Measurements from ENCODE around the gene BARX2. TPM values are rescaled to one million over a fixed set of nuclear protein-coding genes. Genes with fewer than 3 reads are reported as not detected.

Gene BARX2
- total RNA-seq, 3 donors from 2014 or later (not counting 1 experiment from before 2014, with no cell fraction given): not detected

DNA sequence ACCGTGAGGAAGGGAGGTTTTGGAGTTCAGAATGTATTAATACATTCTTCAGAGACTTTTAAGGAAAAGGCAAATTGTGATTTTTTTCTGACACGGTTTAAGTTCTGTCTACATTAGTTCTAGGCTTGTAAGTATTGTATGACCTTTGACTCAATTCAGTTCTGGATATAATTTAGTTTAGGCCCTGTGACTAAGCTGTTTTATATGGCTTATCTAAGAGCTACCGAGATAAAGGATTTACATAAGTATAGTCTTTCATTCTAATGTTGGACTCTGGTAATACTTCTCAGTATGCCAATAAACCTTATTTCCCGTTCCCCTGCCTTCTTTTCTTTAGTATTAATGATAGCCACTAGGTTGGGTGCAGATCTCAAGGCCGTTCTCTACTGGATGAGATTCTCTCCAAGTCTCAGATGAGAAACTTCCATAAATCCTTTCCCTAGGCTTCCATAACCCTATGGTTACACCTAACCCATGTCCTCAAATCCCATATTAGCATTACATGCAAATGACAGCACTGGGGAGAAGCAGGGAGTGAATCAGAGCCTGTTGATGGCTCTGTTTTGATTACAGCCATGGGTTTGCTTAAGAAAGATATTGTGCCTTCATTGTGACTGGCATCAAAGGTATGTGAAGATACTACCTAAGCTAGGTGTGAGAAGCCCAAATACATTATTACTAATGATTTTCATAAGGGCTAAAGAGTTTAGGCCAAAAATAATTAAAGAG, 38.7 kb downstream of the BARX2 start:
- Mint-ChIP-seq H3K4me1 (no peaks in the 10 kb centered on the region), H3K27me3 (ENCODE audit: low read depth in 2 of 2) (no peaks in the 10 kb centered on the region), H3K36me3 (no peaks in the 10 kb centered on the region), H3K27ac (no peak overlapping the region), H3K9me3 (no peaks in the 10 kb centered on the region), H3K4me3 (no peak overlapping the region)
- H3K9me3 ChIP-seq (ENCODE audit: control insufficient read depth, insufficient read depth, low read length): no peaks in the 10 kb centered on the region
- no peaks in the 10 kb centered on the region for H3K4me1 ChIP-seq (ENCODE audit: control insufficient read depth, insufficient read depth, low read length)
- intact Hi-C loops (cut with micrococcal nuclease): no loop called here
- TF ChIP-seq, protein P1, sequence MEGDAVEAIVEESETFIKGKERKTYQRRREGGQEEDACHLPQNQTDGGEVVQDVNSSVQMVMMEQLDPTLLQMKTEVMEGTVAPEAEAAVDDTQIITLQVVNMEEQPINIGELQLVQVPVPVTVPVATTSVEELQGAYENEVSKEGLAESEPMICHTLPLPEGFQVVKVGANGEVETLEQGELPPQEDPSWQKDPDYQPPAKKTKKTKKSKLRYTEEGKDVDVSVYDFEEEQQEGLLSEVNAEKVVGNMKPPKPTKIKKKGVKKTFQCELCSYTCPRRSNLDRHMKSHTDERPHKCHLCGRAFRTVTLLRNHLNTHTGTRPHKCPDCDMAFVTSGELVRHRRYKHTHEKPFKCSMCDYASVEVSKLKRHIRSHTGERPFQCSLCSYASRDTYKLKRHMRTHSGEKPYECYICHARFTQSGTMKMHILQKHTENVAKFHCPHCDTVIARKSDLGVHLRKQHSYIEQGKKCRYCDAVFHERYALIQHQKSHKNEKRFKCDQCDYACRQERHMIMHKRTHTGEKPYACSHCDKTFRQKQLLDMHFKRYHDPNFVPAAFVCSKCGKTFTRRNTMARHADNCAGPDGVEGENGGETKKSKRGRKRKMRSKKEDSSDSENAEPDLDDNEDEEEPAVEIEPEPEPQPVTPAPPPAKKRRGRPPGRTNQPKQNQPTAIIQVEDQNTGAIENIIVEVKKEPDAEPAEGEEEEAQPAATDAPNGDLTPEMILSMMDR (IDR thresholded peaks at IDR 0.05): no peak
- DNase-seq (no peak), ATAC-seq (no peak)
- H3K36me3 ChIP-seq (ENCODE audit: control insufficient read depth, insufficient read depth, low read length): no peaks in the 10 kb centered on the region
- no peaks in the 10 kb centered on the region for H3K27me3 ChIP-seq (ENCODE audit: control insufficient read depth, insufficient read depth, low read length)
- no peak overlapping the region for H3K4me3 ChIP-seq (ENCODE audit: low read length)
- 84% methylated on average over 4 of the region's 5 CpGs for WGBS (ENCODE audit: insufficient coverage)
- no peak overlapping the region for H3K27ac ChIP-seq (ENCODE audit: low read length)

DNA sequence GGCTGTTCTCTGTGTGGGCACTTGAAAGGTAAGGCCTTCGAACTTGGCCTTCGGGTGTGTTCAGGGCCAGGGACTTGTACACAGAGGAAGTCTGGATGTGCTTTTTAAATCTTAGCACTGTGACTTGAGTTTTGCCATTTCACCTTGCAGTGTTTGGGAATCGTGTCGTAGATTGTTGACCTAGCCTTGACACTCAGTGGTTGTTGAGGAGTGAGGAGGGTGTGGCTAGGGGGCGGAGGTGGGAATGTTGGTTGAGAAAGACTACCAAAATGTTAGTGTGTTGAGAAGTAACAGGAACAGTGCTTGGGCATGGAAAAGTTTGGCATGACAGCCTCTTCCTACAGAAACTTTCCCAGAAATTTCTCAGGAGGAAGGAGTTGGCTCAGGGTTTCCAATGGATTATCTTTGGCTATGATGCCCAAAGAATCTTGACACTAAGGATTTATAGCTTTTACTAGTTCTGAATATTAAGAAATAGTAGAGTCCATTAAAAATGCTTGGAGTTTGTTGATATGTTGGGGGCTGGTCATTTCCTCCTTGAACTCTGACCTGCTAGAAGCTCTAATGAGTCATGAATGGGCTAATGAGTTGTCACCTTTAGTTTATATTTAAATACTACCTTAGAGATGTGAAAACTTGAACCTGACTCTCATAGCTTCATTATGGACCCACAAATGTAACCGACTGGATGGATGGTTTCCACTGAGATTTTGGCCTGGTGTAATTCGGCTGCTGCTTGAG, 40.6 kb downstream of the BARX2 start:
- intact Hi-C loops (cut with micrococcal nuclease): no loop called here
- 93% methylated on average over 7 of the region's 7 CpGs for WGBS (ENCODE audit: insufficient coverage)
- no peak for ATAC-seq

DNA sequence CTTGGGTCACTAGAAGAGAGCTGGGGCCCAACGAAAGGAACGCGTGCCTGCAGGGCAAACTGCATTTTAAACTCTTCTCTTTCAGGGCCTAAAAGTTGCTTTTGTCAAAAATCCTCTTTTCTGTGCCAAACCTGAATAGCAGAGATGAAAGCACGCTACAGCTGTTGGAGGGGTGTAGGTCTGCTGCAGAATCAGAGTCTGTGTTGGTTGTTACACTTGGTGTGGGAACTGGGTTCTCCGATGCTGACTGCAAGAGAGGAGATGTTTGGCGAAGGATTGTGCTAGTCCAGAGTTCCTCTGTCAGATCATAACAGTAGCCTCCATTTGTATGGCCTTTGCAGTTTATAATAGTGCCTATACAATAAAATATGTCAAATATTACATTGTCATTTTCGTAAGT, 41.8 kb downstream of the BARX2 start:
- H3K4me3 ChIP-seq (ENCODE audit: low read length): no peak overlapping the region
- no peak for DNase-seq
- Mint-ChIP-seq H3K4me1 (no peaks in the 10 kb centered on the region), H3K27ac (no peak overlapping the region), H3K27me3 (ENCODE audit: low read depth in 2 of 2) (no peaks in the 10 kb centered on the region), H3K9me3 (no peaks in the 10 kb centered on the region), H3K4me3 (no peak overlapping the region), H3K36me3 (no peaks in the 10 kb centered on the region)
- H3K27ac ChIP-seq (ENCODE audit: low read length): no peak overlapping the region
- H3K36me3 ChIP-seq (ENCODE audit: control insufficient read depth, insufficient read depth, low read length): no peaks in the 10 kb centered on the region
- no peaks in the 10 kb centered on the region for H3K9me3 ChIP-seq (ENCODE audit: control insufficient read depth, insufficient read depth, low read length)
- H3K27me3 ChIP-seq (ENCODE audit: control insufficient read depth, insufficient read depth, low read length): no peaks in the 10 kb centered on the region
- 89% methylated on average over 6 of the region's 7 CpGs for WGBS (ENCODE audit: insufficient coverage)
- intact Hi-C loops (cut with micrococcal nuclease): no loop called here
- TF ChIP-seq, protein P1 (IDR thresholded peaks at IDR 0.05): no peak
- no peak for ATAC-seq
- H3K4me1 ChIP-seq (ENCODE audit: control insufficient read depth, insufficient read depth, low read length): no peaks in the 10 kb centered on the region

More for the DNA sequence above, 40.6 kb downstream of the BARX2 start:
- Histone ChIP-seq H3K27ac (ENCODE audit: low read length) (no peak overlapping the region), H3K9me3 (ENCODE audit: control insufficient read depth, insufficient read depth, low read length) (no peaks in the 10 kb centered on the region), H3K36me3 (ENCODE audit: control insufficient read depth, insufficient read depth, low read length) (no peaks in the 10 kb centered on the region), H3K4me1 (ENCODE audit: control insufficient read depth, insufficient read depth, low read length) (no peaks in the 10 kb centered on the region), H3K27me3 (ENCODE audit: control insufficient read depth, insufficient read depth, low read length) (no peaks in the 10 kb centered on the region), H3K4me3 (ENCODE audit: low read length) (no peak overlapping the region)
- Mint-ChIP-seq H3K4me3 (no peak overlapping the region), H3K27ac (no peak overlapping the region), H3K36me3 (no peaks in the 10 kb centered on the region), H3K4me1 (no peaks in the 10 kb centered on the region), H3K9me3 (no peaks in the 10 kb centered on the region), H3K27me3 (ENCODE audit: low read depth in 2 of 2) (no peaks in the 10 kb centered on the region)
- TF ChIP-seq, protein P1 (IDR thresholded peaks at IDR 0.05): no peak
- no peak for DNase-seq

Data from natural killer cell (primary cell).